ENCODE measurements around the gene CASP4.

GRCh38 chr11:105005451-105005845 lies 37.1 kb upstream of the CASP4 start:
- TF ChIP-seq POLR2A (IDR thresholded peaks at IDR 0.05; ENCODE audit: low read depth, low read length), result no peak
- TF ChIP-seq TAF1 (IDR thresholded peaks at IDR 0.05; ENCODE audit: borderline replicate concordance, low read depth, low read length), result no peak

Measured in GM12892 (cell line).